Upper lobe of left lung (tissue), 6 donors: Measurements from ENCODE around the gene KRIT1. TPM values are rescaled to one million over a fixed set of nuclear protein-coding genes. Genes with fewer than 3 reads are reported as not detected.

ENCODE experiments used
- ATAC-seq, 2 donors: fragments of 200-7000 bp; cut with Tn5 transposase; one replicate each; pipeline ENCODE4 v1.9.1; 2022; ENCODE audit warnings: mild to moderate bottlenecking in 2 of 2, moderate library complexity in 2 of 2; ENCODE audit not compliant: low FRiP score in 2 of 2
- DNase-seq, 2 donors: peaks; one replicate each; pipeline ENCODE4 v3.0.0-alpha.2; 2019 to 2020
- H3K27ac ChIP-seq, 4 donors: fragments of 200-600 bp; sonication (generic); one replicate each; pipeline ENCODE4 v1.5.1; 2016 to 2019
- H3K27me3 ChIP-seq, 4 donors: fragments of 200-600 bp; sonication (generic); one replicate each; pipeline ENCODE4 v1.5.1; 2017 to 2019
- H3K36me3 ChIP-seq, 4 donors: fragments of 200-600 bp; sonication (generic); one replicate each; pipeline ENCODE4 v1.5.1; 2016 to 2019
- H3K4me1 ChIP-seq, 4 donors: fragments of 200-600 bp; sonication (generic); one replicate each; pipeline ENCODE4 v1.5.1; 2018 to 2019
- H3K4me3 ChIP-seq, 4 donors: fragments of 200-600 bp; sonication (generic); one replicate each; pipeline ENCODE4 v1.5.1; 2017 to 2019; ENCODE audit warnings: mild to moderate bottlenecking in 2 of 4, moderate library complexity in 1 of 4
- H3K9me3 ChIP-seq, 4 donors: fragments of 200-600 bp; sonication (generic); one replicate each; pipeline ENCODE4 v1.5.1; 2018 to 2019
- CTCF ChIP-seq, 6 experiments: fragments of 450-650 bp in 4 of 6; fragments of 200-600 bp in 2 of 6; sonication (generic) in 2 of 6; IDR thresholded peaks; one replicate each; pipeline ENCODE4 v1.5.1; 2016 to 2019; ENCODE audit warnings: antibody characterized with exemption in 6 of 6
- EP300 ChIP-seq, 4 donors: sonication (generic); formaldehyde crosslinking; IDR thresholded peaks; one replicate each; pipeline ENCODE4 v1.5.1; 2017; ENCODE audit warnings: antibody characterized with exemption in 4 of 4, control low read depth in 2 of 4
- POLR2A ChIP-seq, 4 donors: fragments of 450-650 bp; IDR thresholded peaks; one replicate each; pipeline ENCODE4 v1.5.1; 2016 to 2017; ENCODE audit warnings: antibody characterized with exemption in 4 of 4, mild to moderate bottlenecking in 2 of 4
- POLR2AphosphoS5 ChIP-seq, 2 donors: sonication (generic); formaldehyde crosslinking; IDR thresholded peaks; one replicate each; pipeline ENCODE4 v1.5.1; 2017; ENCODE audit warnings: antibody characterized with exemption in 2 of 2
- WGBS, 2 donors: methylation state at CpG; one replicate each; pipeline ENCODE4 v1.1.5; 2017 to 2018; 5-methylcytosine and 5-hydroxymethylcytosine counted together
- total RNA-seq, 6 donors: library from RNA; depleted of rRNA in 4 of 6; stranded (reverse); fragments of >200 nt in 4 of 6; gene quantifications; one replicate each; pipeline versions ENCODE4 v1.1.0 to v1.2.1, GENCODE V29; 2016 to 2021
- donor health status: DM: no; HTN: no; CAD: no; lungs with moderate emphysema.
- donor health status: DM: no; HTN: yes; CAD: no; lungs with severe emphysema.

KRIT1 gene
- total RNA-seq, 6 donors from 2014 or later, result 36.8 to 173 (median 56.2) TPM

GRCh38 chr7:92279396-92280031 lies 33.8 kb upstream of the KRIT1 start:
- peaks cover 0 to 5% (median 2%) of the 10 kb centered on the region in 4 donors for H3K4me1 ChIP-seq
- 61 to 66% methylated on average over 2 of the region's 2 CpGs for WGBS, 2 donors
- TF ChIP-seq CTCF (IDR thresholded peaks at IDR 0.05) (no peak), POLR2AphosphoS5 (IDR thresholded peaks at IDR 0.05) (no peak), EP300 (IDR thresholded peaks at IDR 0.05) (no peak), POLR2A (IDR thresholded peaks at IDR 0.05) (no peak)
- peaks cover 0 to 4% (median 0%) of the 10 kb centered on the region in 4 donors for H3K9me3 ChIP-seq
- ATAC-seq (no peak), DNase-seq (no peak)
- H3K27ac ChIP-seq, result no peak overlapping the region
- no peaks in the 10 kb centered on the region for H3K27me3 ChIP-seq
- no peaks in the 10 kb centered on the region for H3K36me3 ChIP-seq
- H3K4me3 ChIP-seq, result no peak overlapping the region

GRCh38 chr7:92276460-92276864 lies 30.7 kb upstream of the KRIT1 start:
- no peaks in the 10 kb centered on the region for H3K36me3 ChIP-seq
- DNase-seq (no peak), ATAC-seq (no peak)
- H3K4me1 ChIP-seq, result no peaks in the 10 kb centered on the region
- H3K4me3 ChIP-seq, result no peak overlapping the region
- H3K9me3 ChIP-seq, result peaks cover 0 to 4% (median 0%) of the 10 kb centered on the region in 4 donors
- H3K27me3 ChIP-seq, result no peaks in the 10 kb centered on the region
- no peak overlapping the region for H3K27ac ChIP-seq
- WGBS, 2 donors, result 84 to 96% methylated on average over 2 of the region's 2 CpGs
- TF ChIP-seq EP300 (IDR thresholded peaks at IDR 0.05), result no peak
- TF ChIP-seq CTCF (IDR thresholded peaks at IDR 0.05), result no peak
- TF ChIP-seq POLR2A (IDR thresholded peaks at IDR 0.05), result no peak
- no peak for TF ChIP-seq POLR2AphosphoS5 (IDR thresholded peaks at IDR 0.05)

GRCh38 chr7:92275327-92275726 lies 29.6 kb upstream of the KRIT1 start:
- ATAC-seq (no peak), DNase-seq (no peak)
- 89 to 91% methylated on average over 4 of the region's 4 CpGs for WGBS, 2 donors
- no peaks in the 10 kb centered on the region for H3K4me1 ChIP-seq
- peaks cover 0 to 2% (median 0%) of the 10 kb centered on the region in 4 donors for H3K9me3 ChIP-seq
- no peaks in the 10 kb centered on the region for H3K27me3 ChIP-seq
- no peak for TF ChIP-seq POLR2AphosphoS5 (IDR thresholded peaks at IDR 0.05)
- no peak for TF ChIP-seq CTCF (IDR thresholded peaks at IDR 0.05)
- no peak for TF ChIP-seq EP300 (IDR thresholded peaks at IDR 0.05)
- TF ChIP-seq POLR2A (IDR thresholded peaks at IDR 0.05), result no peak
- H3K4me3 ChIP-seq, result no peak overlapping the region
- no peaks in the 10 kb centered on the region for H3K36me3 ChIP-seq
- H3K27ac ChIP-seq, result no peak overlapping the region

- TF ChIP-seq CTCF (IDR thresholded peaks at IDR 0.05) (no peak), POLR2AphosphoS5 (IDR thresholded peaks at IDR 0.05) (no peak)
- Histone ChIP-seq H3K36me3 (no peaks in the 10 kb centered on the region), H3K4me1 (no peaks in the 10 kb centered on the region), H3K27ac (no peak overlapping the region), H3K9me3 (no peaks in the 10 kb centered on the region), H3K27me3 (no peaks in the 10 kb centered on the region), H3K4me3 (no peak overlapping the region)
- DNase-seq (no peak), ATAC-seq (no peak)
- WGBS, 2 donors, result 97 to 100% methylated on average over 1 of the region's 1 CpG
These were observed 23.2 kb upstream of the KRIT1 start for GRCh38 chr7:92268921-92269320.
